HG03025 (cell line): ENCODE data around the gene FANCL.
"Not testable (repeated sequence)": the region's sequence is repeated elsewhere in the genome, so short reads cannot be mapped to it uniquely, and the experiment has no call there.

Source experiments
- ATAC-seq: cut with Tn5 transposase; IDR thresholded peaks from one replicate; pipeline ENCODE4 v1.9.1; 2021; ENCODE audit warnings: mild to moderate bottlenecking, moderate library complexity; ENCODE audit not compliant: unreplicated experiment, low FRiP score

The FANCL gene

DNA sequence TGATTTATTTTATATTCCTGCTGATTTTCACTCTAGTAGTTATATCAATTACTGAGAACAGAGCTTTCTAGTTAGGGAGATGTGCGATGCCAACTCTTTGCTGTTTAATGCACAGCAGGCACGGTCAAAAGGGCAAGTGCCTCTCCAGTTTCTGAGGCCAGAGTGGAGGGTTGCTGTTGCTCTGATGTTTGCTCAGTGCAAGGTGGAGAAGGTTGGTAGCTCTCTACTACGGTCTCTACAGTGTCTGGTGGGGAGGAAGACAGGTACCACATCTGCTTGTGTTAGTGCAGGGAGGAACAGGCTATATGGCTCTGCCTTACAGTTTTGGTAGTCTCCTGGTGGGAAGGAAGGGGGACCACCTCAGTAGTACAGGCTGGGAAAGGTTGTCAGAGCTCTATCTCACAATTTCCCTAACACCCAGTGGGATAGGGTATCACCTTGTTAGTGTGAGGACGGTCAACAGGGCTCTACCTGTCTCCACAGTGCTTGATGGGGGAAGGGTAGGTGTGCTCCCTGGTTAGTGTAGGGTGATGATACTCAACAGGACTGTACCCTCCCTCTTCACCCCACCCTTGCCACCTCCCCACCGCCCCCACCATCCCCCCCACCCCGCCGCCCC lies 85.9 kb downstream of the FANCL start:
- no peak for ATAC-seq

DNA sequence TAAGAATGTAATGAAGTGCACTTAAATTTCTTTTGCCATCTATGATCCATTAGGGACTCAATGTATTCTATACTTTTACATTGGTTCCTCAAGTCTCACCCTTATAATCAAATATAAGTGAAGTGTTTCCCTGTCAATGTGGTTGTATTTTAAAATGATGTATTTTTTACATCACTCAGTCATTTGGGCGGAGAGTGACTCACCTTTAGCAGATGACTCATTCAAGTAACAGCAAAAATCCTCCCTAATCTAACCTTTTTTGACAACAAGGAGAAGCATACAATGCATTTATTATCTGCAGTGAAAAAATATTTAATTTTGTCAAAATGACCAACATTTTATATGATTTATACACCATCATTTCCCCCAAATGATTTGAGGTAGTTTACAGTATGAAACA lies 94.4 kb downstream of the FANCL start:
- no peak for ATAC-seq

DNA sequence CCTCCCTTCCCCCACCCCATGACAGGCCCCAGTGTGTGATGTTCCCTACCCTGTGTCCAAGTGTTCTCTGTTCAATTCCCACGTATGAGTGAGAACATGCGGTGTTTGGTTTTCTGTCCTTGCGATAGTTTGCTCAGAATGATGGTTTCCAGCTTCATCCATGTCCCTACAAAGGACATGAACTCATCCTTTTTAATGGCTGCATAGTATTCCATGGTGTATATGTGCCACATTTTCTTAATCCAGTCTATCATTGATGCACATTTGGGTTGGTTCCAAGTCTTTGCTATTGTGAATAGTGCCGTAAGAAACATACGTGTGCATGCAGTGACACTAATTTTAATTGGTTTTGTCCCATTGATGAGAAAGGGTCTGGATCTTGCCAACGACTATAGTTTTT lies 95.4 kb downstream of the FANCL start:
- not testable (repeated sequence) for ATAC-seq

DNA sequence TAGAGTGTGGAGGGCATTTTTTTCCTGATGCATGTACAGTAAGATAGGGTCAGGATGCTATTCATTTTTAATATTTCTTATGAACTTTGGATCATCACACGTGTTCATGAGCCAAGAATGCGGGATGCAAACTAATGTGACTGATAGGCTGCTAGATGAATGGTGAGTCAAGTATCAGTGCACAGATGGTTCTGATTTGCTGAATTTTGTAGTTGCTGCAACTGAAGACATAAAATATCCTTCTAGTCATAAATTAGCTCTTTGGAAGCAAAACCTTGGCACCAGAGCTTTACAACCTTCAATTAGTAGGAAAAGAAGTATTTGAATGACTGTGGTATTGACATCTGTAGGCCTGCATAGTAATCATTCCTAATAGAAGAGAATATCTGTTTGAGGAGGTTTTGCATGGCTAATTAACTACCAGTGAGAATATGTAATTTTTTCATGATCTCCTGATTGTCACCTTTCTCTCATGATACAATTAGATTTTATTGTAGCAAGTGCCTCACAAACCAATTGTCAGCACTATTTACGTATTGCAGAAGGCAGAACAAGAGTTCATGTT lies 100.5 kb downstream of the FANCL start:
- ATAC-seq: no peak

DNA sequence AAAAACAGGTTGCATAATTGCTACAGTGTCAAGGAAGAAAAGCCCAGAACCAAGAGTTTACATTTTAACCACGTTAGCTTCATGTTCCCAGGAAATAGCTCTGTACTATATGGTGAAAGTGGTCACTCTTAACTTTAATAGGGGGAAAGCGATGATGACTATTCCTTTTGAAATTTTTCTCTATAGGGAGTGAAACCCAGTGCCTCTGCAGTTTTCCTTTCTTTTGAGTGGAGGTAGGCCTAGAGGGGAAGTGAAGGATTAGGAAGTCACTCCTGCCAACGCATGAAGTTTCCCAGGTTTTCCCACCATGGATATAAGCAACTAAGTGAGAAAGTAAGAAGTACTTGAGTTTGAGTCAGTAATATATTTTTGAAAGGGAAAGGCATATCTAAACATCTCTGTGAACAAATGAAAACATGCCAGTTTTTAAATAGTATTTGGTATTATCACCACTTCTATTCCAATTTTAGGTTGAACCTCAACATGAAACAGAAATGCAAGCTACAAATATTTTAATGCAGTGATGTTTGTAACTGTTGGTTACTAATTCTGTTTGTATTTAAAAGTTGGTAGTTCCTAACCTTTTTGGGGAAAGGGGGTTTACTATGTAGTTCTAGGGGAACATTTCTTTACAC lies 102.6 kb downstream of the FANCL start:
- ATAC-seq: no peak

DNA sequence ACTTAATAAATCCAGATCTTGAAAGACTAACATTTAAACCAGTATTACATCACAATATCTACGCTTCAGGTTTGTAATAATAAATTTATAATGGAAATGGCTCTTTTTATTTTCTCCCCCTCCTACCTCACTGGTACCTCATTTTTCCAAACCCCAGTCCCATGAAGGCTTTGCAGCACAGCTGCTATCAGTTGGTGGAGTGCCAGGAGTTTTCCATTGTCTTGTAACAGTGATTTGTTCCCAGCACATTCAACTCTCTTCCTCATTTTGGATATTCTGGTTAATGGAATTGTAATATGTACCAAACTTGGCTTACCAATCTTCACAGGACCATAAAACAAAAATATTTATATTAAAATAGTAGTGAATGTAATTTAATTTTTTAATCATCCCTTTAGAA lies 103.3 kb downstream of the FANCL start:
- no peak for ATAC-seq

DNA sequence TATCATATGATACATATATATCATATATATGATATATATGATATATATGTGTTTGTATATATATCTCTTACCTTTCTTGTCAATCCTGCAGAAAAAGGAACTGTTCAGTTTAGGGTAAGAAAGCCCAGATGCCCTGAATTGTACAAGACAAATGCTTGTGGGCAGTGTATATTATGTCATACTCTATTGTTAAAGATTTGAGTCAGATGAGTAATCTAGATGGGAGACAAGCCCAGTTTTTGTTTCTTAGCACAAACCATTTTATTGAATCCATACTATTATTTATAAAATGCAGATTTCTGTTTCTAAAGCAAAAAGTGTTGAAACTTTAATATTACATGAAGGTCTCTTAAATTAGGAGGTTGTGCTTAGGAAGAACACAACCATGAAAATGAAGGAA lies 103.9 kb downstream of the FANCL start:
- ATAC-seq: no peak

DNA sequence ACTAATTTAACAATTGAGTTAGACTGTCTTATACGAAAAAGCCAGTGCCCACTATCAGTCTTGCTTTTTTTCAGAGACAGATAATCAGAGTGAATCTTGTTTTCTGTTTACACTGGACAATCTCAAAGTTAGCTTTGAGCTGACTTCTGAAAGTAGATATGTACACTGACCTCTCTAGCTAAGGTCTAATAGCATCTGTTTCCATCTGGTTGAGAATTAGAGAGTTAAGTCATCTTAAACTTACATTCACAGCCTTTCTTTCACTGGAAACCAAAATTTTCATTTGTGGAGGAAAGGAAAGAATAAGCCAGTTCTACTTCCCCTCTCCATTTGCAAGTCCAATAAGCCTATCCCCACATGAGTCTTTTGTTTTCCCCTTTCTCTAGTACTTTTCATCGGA lies 105.3 kb downstream of the FANCL start:
- no peak for ATAC-seq

DNA sequence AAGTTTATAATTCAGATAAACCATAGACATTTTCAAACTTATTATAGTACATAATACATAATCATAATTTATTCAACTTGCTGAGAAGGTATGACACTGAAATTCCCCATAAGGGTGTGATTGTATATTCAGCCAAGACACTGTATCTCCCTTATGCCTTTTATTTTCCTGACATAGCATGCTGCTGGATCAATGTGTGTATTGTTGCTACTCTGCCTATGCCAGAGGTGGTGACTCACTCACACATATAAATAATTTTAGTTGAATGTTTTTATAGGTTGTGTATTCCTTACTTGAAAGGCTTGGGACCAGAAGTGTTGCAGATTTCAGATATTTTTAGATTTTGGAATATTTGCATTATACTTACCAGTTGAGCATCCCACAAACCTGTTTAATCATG lies 107.7 kb downstream of the FANCL start:
- no peak for ATAC-seq

DNA sequence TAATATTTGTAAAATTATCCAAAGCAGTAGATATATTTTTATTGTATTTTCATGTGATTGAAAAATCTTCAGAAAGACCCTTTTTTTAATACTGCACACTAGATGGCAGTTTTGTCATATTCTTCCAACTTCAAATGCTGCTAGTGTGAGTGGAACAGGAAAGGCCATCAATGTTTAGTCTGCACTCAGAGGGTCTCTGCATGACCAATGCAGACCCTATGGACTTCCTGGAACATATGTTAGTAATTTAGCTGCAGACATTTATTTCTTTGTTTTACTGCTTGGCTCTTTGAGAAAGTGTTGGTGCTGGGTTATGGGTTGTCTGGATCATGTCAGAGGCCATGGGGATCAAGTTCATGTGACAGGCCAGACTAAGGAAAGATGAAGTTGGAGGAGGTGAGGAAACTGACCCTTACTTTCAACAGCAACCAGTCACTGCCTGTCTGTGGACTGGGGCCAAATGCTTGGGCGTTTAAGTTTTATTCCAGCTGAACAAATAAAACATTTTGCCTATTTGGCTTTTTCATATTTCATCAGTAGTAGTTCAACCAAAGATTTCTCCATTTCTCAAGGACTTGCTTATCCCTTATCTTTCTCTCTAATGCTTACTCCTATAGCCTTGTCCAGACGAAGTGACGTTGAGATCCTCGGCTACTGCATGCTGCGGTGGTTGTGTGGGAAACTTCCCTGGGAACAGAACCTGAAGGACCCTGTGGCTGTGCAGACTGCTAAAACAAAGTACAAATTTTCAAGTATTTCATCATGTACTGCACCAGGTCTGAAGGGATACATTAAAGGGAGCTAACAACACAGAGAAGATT lies 109.7 kb downstream of the FANCL start:
- no peak for ATAC-seq

DNA sequence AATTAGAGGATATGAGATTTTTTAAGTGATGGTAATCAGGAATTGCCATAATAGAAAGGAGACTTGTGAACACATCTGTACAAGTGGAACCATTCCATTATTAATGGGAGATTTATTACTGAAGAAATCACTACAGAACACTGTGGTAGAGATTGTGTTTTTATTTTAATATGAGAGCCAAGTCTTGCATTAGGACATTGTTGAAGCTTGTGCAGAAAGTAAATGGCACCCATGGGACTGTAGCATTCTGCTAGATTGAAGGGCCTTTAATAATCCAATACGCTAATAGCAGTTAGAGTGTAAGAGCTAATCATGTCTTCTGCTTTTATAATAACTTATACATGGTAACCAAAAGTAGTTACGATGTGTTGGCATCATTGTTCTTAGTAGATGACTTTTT lies 110.9 kb downstream of the FANCL start:
- ATAC-seq: no peak

DNA sequence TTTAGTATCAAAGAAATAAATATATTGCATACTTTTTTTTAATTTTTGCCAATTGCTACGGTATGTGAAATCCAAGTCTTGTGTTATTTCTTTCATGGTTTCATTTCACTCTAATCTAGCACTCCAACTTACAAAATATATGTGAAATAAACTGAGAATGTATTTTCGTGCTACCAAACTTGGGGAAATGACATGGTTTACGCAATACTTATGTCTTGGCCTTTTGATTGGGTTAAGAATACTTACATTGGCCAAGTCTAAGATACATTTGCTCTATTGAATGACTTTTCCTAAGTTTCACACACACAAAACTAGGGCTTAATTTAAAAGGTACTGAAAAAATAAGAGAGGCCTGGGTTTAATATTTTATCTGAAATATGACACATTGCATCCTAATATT lies 114.0 kb downstream of the FANCL start:
- no peak for ATAC-seq

DNA sequence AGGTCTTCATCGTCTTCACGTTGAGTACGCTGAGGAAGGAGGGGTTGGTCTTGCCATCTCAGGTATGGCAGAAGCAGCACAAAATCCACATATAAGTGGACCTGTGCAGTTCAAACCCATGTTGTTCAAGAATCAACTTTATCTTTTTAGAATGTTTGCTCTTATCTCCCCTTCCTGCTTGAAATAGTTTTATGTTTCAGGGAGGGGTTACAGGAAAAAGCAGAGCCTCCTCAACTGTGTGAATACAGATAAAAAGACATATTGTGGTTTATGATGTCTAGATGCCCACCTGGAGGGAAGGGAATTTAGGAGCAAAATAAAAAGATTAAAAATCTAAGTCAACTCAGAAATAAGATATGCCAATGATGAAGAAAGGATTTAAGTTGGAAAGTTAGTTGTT lies 118.6 kb downstream of the FANCL start:
- ATAC-seq: no peak

DNA sequence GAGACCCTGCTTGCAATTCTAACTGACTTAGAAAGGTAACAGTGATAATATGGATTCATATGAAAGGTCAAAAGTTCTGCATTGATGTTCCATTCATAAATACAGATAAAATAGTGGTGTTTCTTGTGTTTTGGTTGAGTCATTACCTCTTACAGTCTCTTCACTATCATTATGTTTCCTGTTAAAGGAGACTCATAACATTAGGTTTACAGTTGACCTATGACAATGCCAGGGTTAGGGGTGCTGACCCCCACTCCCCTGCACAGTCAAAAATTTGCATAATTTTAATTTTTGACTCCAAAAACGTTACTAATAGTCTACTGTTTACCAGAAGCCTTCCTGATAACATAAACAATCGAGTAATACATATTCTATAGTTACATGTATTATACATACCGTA lies 119.1 kb downstream of the FANCL start:
- ATAC-seq: no peak

DNA sequence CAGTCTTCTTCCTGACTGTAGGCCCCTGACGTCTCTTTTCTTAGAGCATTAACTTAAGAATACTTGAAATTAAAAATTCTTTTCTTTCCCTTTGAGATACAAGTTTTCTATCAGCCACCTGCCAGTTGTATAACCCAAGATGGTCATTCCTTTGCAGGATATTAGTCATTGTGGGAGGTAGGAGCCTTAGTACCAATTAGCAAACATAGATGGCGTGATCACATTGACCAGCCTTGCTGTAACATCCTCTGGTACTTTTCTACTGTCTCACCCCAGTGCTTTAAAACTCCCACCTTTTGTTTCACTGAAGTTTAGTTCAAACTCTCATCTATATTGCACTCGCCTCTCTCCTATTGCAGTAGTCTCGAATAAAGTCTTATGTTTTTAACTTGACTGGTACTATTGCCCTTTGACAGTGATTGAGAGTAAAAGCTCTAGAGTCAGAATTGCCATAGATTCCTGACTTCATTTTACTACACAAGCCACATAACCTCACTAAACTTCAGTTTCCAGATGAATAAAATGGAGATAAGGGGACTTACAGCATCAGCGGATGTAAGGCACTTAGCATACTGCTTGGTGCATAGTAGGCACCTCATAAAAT lies 120.4 kb downstream of the FANCL start:
- no peak for ATAC-seq

DNA sequence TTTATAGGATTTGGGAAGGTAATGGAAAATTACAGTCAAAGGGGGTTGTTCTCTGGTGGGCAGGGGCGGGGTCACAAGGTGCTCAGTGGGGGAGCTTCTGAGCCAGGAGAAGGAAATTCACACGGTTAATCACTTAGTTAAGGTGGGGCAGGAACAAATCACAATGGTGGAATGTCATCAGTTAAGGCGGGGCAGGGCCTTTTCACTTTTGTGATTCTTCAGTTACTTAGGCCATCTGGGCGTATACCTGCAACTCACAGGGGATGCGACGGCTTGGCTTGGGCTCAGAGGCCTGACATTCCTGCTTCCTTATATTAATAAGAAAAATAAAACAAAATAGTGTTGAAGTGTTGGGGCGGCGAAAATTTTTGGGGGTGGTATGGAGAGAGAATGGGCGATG lies 127.6 kb downstream of the FANCL start:
- not testable (repeated sequence) for ATAC-seq

DNA sequence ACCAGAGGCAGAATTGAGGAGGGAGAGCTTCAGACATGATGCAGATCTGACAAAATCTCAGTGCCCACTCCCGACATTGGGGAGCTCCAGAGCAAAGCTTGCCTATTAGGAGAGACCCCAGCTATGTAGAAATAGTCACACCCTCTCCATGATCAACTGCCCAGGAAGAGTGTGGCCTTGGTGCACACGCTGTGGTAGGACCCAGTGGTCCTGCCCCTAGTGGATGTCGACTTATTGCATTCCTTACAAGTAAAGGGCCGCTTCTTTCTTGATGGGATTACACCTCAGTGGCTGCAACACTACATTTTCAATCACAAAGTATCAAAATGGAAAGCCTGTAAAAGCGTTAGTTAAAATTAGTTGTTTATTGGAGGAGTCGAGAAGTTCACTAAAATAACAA lies 130.4 kb downstream of the FANCL start:
- no peak for ATAC-seq

DNA sequence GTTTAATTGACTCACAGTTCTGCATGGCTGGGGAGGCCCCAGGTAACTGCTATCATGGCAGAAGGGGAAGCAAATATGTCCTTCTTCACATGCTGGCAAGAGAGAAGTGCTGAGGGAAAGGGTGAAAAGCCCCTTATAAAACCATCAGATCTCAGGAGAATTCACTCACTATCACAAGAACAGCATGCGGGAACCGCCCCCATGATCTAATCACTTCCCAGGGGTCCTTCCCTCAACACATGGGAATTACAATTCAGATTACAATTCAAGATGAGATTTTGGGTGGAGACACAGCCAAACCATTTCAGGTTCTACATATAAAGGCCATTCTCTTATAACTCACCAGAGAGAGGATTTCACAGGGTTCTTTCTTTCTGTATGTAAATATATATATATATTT lies 131.6 kb downstream of the FANCL start:
- ATAC-seq: no peak
